Fibroblast of mammary gland (primary cell): Measurements from ENCODE around the gene TRMT112.

ENCODE experiments used
- DNase-seq: peaks from one replicate; pipeline ENCODE4 v3.0.0-alpha.2; 2010; ENCODE audit warnings: low read depth
- H3K4me3 ChIP-seq: 2 replicates; pipeline ENCODE4 v1.5.1; 2011; ENCODE audit warnings: low read depth, mild to moderate bottlenecking, low read length, moderate library complexity; ENCODE audit not compliant: control insufficient read depth
- CTCF ChIP-seq: conservative IDR thresholded peaks from 2 replicates; pipeline ENCODE4 v1.5.1; 2011; ENCODE audit warnings: low read depth, low read length, inconsistent platforms; ENCODE audit not compliant: control insufficient read depth, insufficient read depth

The TRMT112 gene

DNA sequence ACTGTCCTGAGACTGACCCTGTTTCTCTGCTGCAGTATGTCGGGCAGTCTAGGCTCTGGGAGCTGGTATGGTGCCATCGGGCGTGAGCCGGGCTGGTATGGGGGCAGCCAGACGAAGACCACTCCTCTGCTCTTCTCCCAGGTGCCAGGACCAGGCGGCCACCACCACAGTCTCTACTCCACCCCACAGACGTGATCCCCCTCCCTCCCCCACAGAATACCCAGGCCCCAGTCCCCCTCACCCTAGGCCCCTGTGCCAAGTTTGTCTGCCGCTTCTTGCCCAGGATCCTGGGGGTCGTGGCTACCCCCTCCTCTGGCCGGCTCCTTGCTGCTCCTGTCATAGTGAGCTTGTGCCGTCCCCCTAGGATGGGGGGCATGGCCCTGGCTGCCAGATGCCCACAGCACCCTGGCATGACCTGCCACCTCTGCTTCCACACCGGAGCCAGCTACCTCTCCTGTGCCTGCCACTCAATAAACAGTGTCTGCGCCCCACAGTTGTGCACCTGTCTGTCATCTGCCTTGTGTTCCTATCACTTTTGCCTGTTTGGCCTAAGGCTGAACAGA lies 28.3 kb downstream of the TRMT112 start:
- DNase-seq: no peak
- H3K4me3 ChIP-seq: no peak overlapping the region
- no peak for TF ChIP-seq CTCF

GRCh38 chr11:64288353-64288750 lies 29.0 kb downstream of the TRMT112 start:
- DNase-seq: no peak
- no peak for TF ChIP-seq CTCF
- H3K4me3 ChIP-seq: no peak overlapping the region

- H3K4me3 ChIP-seq: no peak overlapping the region
- no peak for TF ChIP-seq CTCF
These were observed 29.5 kb downstream of the TRMT112 start for GRCh38 chr11:64287676-64288352.

GRCh38 chr11:64286801-64287159 lies 30.6 kb downstream of the TRMT112 start:
- no peak for TF ChIP-seq CTCF
- no peak overlapping the region for H3K4me3 ChIP-seq

More at GRCh38 chr11:64287676-64288352, 29.5 kb downstream of the TRMT112 start:
- DNase-seq: no peak

GRCh38 chr11:64285885-64286800 lies 31.2 kb downstream of the TRMT112 start:
- DNase-seq: no peak
- no peak for TF ChIP-seq CTCF
- H3K4me3 ChIP-seq: peak overlapping the region; percentile 50

More at GRCh38 chr11:64286801-64287159, 30.6 kb downstream of the TRMT112 start:
- DNase-seq: no peak

- peak within 1 kb of the TSS; percentile 71 for H3K4me3 ChIP-seq
- peak; percentile 54 for DNase-seq
- no peak for TF ChIP-seq CTCF
These were observed 32.1 kb downstream of the TRMT112 start, which contains the start of gene GPR137 for GRCh38 chr11:64284962-64285884. Gene GPR137 (plus strand): TSS chr11:64285848. CDS start chr11:64286525, 677 bp downstream.
